Epithelial cell of esophagus (primary cell): ENCODE data around the gene ASXL2.
"Not testable (repeated sequence)": the region's sequence is repeated elsewhere in the genome, so short reads cannot be mapped to it uniquely, and the experiment has no call there.

Experiments
- DNase-seq: peaks from one replicate; pipeline ENCODE4 v3.0.0; 2010; ENCODE audit warnings: low read depth
- H3K4me3 ChIP-seq: 2 replicates; pipeline ENCODE4 v1.5.1; 2011; ENCODE audit warnings: mild to moderate bottlenecking, low read length, control low read depth
- CTCF ChIP-seq: IDR thresholded peaks from 2 replicates; pipeline ENCODE4 v1.5.1; 2011; ENCODE audit warnings: low read depth, mild to moderate bottlenecking, low read length, control low read depth, inconsistent platforms; ENCODE audit not compliant: insufficient read depth; ENCODE audit errors: missing control alignments

The ASXL2 gene

GRCh38 chr2:25878361-25879132, at the start of gene ASXL2:
Gene ASXL2, minus strand, starts transcription at chr2:25878487. Its CDS starts 265 bp downstream, at chr2:25878222.
- TF ChIP-seq CTCF = no peak
- peak; percentile 99 for DNase-seq
- H3K4me3 ChIP-seq = peak within 1 kb of the TSS; percentile 89

GRCh38 chr2:25926984-25927756, 48.9 kb upstream of the ASXL2 start:
- TF ChIP-seq CTCF = no peak
- no peak overlapping the region for H3K4me3 ChIP-seq
- DNase-seq = no peak

GRCh38 chr2:25922501-25922900, 44.2 kb upstream of the ASXL2 start:
- TF ChIP-seq CTCF = no peak
- DNase-seq = no peak
- H3K4me3 ChIP-seq = no peak overlapping the region

- DNase-seq = no peak
- TF ChIP-seq CTCF = no peak
- no peak overlapping the region for H3K4me3 ChIP-seq
Observed at GRCh38 chr2:25920786-25921415, 42.6 kb upstream of the ASXL2 start.

GRCh38 chr2:25920336-25920735, 42.0 kb upstream of the ASXL2 start:
- no peak for TF ChIP-seq CTCF
- H3K4me3 ChIP-seq = no peak overlapping the region
- DNase-seq = peak; percentile 39

GRCh38 chr2:25917832-25918231, 39.5 kb upstream of the ASXL2 start:
- no peak for TF ChIP-seq CTCF
- no peak overlapping the region for H3K4me3 ChIP-seq
- no peak for DNase-seq

- DNase-seq, H3K4me3 ChIP-seq: not testable (repeated sequence)
Observed at GRCh38 chr2:25917411-25917810, 39.1 kb upstream of the ASXL2 start.

GRCh38 chr2:25915944-25916772, 37.9 kb upstream of the ASXL2 start:
- DNase-seq, H3K4me3 ChIP-seq: not testable (repeated sequence)

GRCh38 chr2:25915411-25915810, 37.1 kb upstream of the ASXL2 start:
- DNase-seq, H3K4me3 ChIP-seq: not testable (repeated sequence)

- not testable (repeated sequence) for H3K4me3 ChIP-seq, DNase-seq
Observed at GRCh38 chr2:25913696-25913973, 35.3 kb upstream of the ASXL2 start.
